Fibroblast of lung (primary cell): ENCODE measurements around the gene SORBS1.

ENCODE experiments used
- CTCF ChIP-seq, 2 donors: IDR thresholded peaks in 1 of 2; conservative IDR thresholded peaks in 1 of 2; 1 replicate in 1 of 2; 2 replicates in 1 of 2; pipeline ENCODE4 v1.5.1; 2011 to 2012; ENCODE audit warnings: low read length in 2 of 2, control low read depth in 1 of 2, inconsistent platforms in 1 of 2, low read depth in 1 of 2, mild to moderate bottlenecking in 1 of 2
- EZH2 ChIP-seq: IDR thresholded peaks from 2 replicates; pipeline ENCODE4 v1.5.1; 2012; ENCODE audit warnings: low read length, control low read depth, mild to moderate bottlenecking; ENCODE audit errors: missing control alignments

- TF ChIP-seq CTCF (conservative IDR thresholded peaks at IDR 0.05 in 1 of 2, IDR thresholded peaks at IDR 0.05 in 1 of 2; ENCODE audit: low read depth in 1 of 2, low read length in 2 of 2) (no peak), EZH2 (no peak)
Observed at GRCh38 chr10:95522117-95522516, 39.1 kb downstream of the SORBS1 start.
